A549 (cell line): ENCODE results near the gene FAM72A.
"Not testable (repeated sequence)": the region's sequence is repeated elsewhere in the genome, so short reads cannot be mapped to it uniquely, and the experiment has no call there.

ENCODE experiments used
- BHLHE40 ChIP-seq: IDR thresholded peaks from 2 replicates; pipeline ENCODE4 v1.6.1; 2012; ENCODE audit warnings: low read depth, low read length, inconsistent platforms
- POLR2A ChIP-seq: IDR thresholded peaks from 2 replicates; pipeline ENCODE4 v1.6.1; 2012; ENCODE audit warnings: mild to moderate bottlenecking, low read length
- TF ChIP-seq, protein P1 (sequence below): fragments of >200 bp; sonication (Bioruptor Twin); formaldehyde crosslinking; IDR thresholded peaks from 3 replicates; pipeline ENCODE4 v1.5.1; 2016
- TF ChIP-seq, protein P2 (sequence below): IDR thresholded peaks from 2 replicates; pipeline ENCODE4 v1.6.1; 2012

DNA sequence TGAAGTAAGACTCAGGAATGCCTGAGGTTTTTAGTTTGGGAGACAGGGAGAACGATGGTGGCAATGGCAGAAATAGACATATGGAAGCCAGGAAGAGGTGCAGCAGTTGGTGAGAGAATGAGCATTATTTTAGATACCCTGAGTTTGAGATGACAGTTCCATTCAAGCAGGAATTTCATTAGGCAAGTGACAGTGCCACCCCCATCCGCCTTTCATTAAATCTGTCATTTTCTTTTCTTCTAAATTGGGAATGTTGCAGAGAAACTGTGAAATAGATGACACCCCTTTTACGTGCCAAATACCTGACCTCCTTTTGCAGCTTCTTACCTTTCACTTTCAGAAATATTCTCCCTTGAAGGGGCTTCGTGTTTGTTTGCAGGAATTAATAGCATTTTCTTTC, 22.7 kb upstream of the FAM72A start:
- not testable (repeated sequence) for TF ChIP-seq POLR2A, BHLHE40
- TF ChIP-seq, protein P1, sequence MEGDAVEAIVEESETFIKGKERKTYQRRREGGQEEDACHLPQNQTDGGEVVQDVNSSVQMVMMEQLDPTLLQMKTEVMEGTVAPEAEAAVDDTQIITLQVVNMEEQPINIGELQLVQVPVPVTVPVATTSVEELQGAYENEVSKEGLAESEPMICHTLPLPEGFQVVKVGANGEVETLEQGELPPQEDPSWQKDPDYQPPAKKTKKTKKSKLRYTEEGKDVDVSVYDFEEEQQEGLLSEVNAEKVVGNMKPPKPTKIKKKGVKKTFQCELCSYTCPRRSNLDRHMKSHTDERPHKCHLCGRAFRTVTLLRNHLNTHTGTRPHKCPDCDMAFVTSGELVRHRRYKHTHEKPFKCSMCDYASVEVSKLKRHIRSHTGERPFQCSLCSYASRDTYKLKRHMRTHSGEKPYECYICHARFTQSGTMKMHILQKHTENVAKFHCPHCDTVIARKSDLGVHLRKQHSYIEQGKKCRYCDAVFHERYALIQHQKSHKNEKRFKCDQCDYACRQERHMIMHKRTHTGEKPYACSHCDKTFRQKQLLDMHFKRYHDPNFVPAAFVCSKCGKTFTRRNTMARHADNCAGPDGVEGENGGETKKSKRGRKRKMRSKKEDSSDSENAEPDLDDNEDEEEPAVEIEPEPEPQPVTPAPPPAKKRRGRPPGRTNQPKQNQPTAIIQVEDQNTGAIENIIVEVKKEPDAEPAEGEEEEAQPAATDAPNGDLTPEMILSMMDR, result not testable (repeated sequence)
- TF ChIP-seq, protein P2, sequence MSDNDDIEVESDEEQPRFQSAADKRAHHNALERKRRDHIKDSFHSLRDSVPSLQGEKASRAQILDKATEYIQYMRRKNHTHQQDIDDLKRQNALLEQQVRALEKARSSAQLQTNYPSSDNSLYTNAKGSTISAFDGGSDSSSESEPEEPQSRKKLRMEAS, result not testable (repeated sequence)
